Measurements from ENCODE around the gene NLGN1. TPM values are rescaled to one million over a fixed set of nuclear protein-coding genes. Genes with fewer than 3 reads are reported as not detected.

Gene NLGN1
- total and polyA plus RNA-seq, 8 donors = 3.1 to 11.9 (median 8.0) TPM

- Histone ChIP-seq H3K4me1 (no peaks in the 10 kb centered on the region), H3K36me3 (no peaks in the 10 kb centered on the region), H3K27ac (no peak overlapping the region), H3K27me3 (no peaks in the 10 kb centered on the region), H3K9me3 (no peaks in the 10 kb centered on the region), H3K4me3 (no peak overlapping the region)
- DNase-seq (no peak), ATAC-seq (peak; percentile 55)
- TF ChIP-seq CTCF (IDR thresholded peaks at IDR 0.05) = no peak
- intact Hi-C loops (cut with DNase I) = no loop called here
These were observed 522.8 kb downstream of the NLGN1 start for GRCh38 chr3:173920386-173920785.

GRCh38 chr3:173921732-173922131, 524.2 kb downstream of the NLGN1 start:
- intact Hi-C loops (cut with DNase I) = no loop called here
- Histone ChIP-seq H3K27me3 (no peaks in the 10 kb centered on the region), H3K36me3 (no peaks in the 10 kb centered on the region), H3K4me3 (no peak overlapping the region), H3K9me3 (no peaks in the 10 kb centered on the region), H3K4me1 (no peaks in the 10 kb centered on the region), H3K27ac (no peak overlapping the region)
- DNase-seq (no peak), ATAC-seq (no peak)
- TF ChIP-seq CTCF (IDR thresholded peaks at IDR 0.05) = no peak

- Histone ChIP-seq H3K4me3 (no peak overlapping the region), H3K4me1 (no peaks in the 10 kb centered on the region), H3K27ac (no peak overlapping the region), H3K9me3 (no peaks in the 10 kb centered on the region), H3K36me3 (no peaks in the 10 kb centered on the region), H3K27me3 (no peaks in the 10 kb centered on the region)
- TF ChIP-seq CTCF (IDR thresholded peaks at IDR 0.05) = no peak
- intact Hi-C loops (cut with DNase I) = no loop called here
- no peak for ATAC-seq
- no peak for DNase-seq
These were observed 525.7 kb downstream of the NLGN1 start for GRCh38 chr3:173923204-173923603.

- intact Hi-C loops (cut with DNase I) = no loop called here
- Histone ChIP-seq H3K9me3 (no peaks in the 10 kb centered on the region), H3K27me3 (no peaks in the 10 kb centered on the region), H3K4me3 (no peak overlapping the region), H3K4me1 (no peaks in the 10 kb centered on the region), H3K36me3 (no peaks in the 10 kb centered on the region), H3K27ac (no peak overlapping the region)
- no peak for TF ChIP-seq CTCF (IDR thresholded peaks at IDR 0.05)
- ATAC-seq = no peak
- no peak for DNase-seq
These were observed 532.7 kb downstream of the NLGN1 start for GRCh38 chr3:173930251-173930650.

- DNase-seq (no peak), ATAC-seq (peak; percentile 80)
- TF ChIP-seq CTCF (IDR thresholded peaks at IDR 0.05) = no peak
- intact Hi-C loops (cut with DNase I) = no loop called here
- Histone ChIP-seq H3K27me3 (no peaks in the 10 kb centered on the region), H3K36me3 (no peaks in the 10 kb centered on the region), H3K4me1 (no peaks in the 10 kb centered on the region), H3K27ac (no peak overlapping the region), H3K4me3 (no peak overlapping the region), H3K9me3 (no peaks in the 10 kb centered on the region)
These were observed 535.1 kb downstream of the NLGN1 start for GRCh38 chr3:173932624-173933023.
